ENCODE data around the gene STOML3.

- TF ChIP-seq CTCF (conservative IDR thresholded peaks at IDR 0.05 in 1 of 2, IDR thresholded peaks at IDR 0.05 in 1 of 2; ENCODE audit: extremely low read depth in 1 of 2, insufficient read depth in 1 of 2, low read depth in 1 of 2, low read length in 2 of 2): no peak
- no peak for TF ChIP-seq EZH2 (IDR thresholded peaks at IDR 0.05; ENCODE audit: borderline replicate concordance, low read length)
Measured at GRCh38 chr13:38960175-38960574, 30.5 kb downstream of the STOML3 start.
